ENCODE data around the gene WBP2.
"Not testable (repeated sequence)": the region's sequence is repeated elsewhere in the genome, so short reads cannot be mapped to it uniquely, and the experiment has no call there.

The WBP2 gene

DNA sequence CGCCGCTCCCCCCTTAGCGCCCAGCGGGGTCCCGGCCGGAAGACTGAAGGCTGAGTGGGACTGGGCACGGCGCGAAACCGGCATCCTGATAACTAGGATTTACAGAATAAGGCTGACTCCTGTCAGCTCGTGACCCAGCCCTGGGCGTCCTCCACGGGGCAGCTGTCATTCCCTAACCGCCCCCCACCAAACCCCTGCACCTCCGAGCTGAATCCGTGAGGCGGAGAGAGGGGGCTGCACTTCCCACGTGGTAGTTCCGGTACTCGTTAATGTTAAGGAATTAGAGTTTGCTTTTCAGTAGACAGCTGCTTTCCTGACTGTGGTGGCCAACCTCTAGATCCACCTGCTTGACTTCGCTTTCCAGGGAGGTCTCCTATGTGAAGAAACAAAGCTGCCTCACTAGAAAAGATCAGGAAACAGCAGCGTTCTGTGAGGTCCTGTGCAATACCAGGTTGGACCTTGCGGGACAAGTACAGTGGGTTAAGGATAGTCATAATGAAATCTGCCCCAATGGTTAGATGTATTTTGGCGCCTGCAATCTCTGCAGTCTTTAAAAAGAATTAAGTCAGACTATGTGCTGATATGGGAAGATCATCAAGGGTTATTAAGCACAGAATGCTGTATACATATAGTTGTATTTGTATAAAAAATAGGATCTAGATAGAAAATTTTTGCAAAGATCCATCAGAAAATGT is 1.1 kb upstream of the WBP2 start:
- DNase-seq (ENCODE audit: low read depth) = no peak
- peak overlapping the region; percentile 92 for H3K4me3 ChIP-seq (ENCODE audit: control insufficient read depth, low read depth, low read length)
- TF ChIP-seq, protein P1, sequence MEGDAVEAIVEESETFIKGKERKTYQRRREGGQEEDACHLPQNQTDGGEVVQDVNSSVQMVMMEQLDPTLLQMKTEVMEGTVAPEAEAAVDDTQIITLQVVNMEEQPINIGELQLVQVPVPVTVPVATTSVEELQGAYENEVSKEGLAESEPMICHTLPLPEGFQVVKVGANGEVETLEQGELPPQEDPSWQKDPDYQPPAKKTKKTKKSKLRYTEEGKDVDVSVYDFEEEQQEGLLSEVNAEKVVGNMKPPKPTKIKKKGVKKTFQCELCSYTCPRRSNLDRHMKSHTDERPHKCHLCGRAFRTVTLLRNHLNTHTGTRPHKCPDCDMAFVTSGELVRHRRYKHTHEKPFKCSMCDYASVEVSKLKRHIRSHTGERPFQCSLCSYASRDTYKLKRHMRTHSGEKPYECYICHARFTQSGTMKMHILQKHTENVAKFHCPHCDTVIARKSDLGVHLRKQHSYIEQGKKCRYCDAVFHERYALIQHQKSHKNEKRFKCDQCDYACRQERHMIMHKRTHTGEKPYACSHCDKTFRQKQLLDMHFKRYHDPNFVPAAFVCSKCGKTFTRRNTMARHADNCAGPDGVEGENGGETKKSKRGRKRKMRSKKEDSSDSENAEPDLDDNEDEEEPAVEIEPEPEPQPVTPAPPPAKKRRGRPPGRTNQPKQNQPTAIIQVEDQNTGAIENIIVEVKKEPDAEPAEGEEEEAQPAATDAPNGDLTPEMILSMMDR (conservative IDR thresholded peaks at IDR 0.05; ENCODE audit: control insufficient read depth, insufficient read depth, low read depth, low read length) = no peak

DNA sequence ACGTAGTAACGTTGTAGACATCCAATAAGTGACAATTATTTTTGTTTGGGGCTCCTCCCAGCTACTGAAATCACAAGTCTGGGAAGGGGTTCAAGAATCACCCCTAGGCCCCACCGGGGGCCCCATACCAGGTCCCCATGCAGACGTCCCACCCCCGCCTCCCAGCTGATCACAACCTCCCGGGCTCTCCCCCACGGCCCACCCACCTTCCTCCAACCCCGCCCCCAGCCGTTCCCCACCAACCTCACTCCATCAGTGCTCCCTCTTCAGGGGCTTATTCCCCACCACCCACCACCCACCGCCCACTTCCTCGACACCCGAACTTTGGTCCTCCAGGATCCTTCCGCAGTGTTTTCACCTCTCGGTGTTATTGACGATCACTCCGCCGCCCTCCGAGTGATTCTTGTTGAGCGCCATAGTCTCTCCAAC is 240 bp downstream of the WBP2 start:
- TF ChIP-seq, protein P1 (conservative IDR thresholded peaks at IDR 0.05; ENCODE audit: control insufficient read depth, insufficient read depth, low read depth, low read length) = no peak
- peak overlapping the region; percentile 92 for H3K4me3 ChIP-seq (ENCODE audit: control insufficient read depth, low read depth, low read length)
- DNase-seq (ENCODE audit: low read depth) = no peak

- peak; percentile 73 for DNase-seq (ENCODE audit: low read depth)
- peak overlapping the region; percentile 92 for H3K4me3 ChIP-seq (ENCODE audit: control insufficient read depth, low read depth, low read length)
- TF ChIP-seq, protein P1 (conservative IDR thresholded peaks at IDR 0.05; ENCODE audit: control insufficient read depth, insufficient read depth, low read depth, low read length) = no peak
Measured at GRCh38 chr17:75854101-75854748, 910 bp downstream of the WBP2 start.

- TF ChIP-seq, protein P1 (conservative IDR thresholded peaks at IDR 0.05; ENCODE audit: control insufficient read depth, insufficient read depth, low read depth, low read length) = no peak
- no peak overlapping the region for H3K4me3 ChIP-seq (ENCODE audit: control insufficient read depth, low read depth, low read length)
- DNase-seq (ENCODE audit: low read depth) = peak; percentile 63
Measured at GRCh38 chr17:75853433-75853832, 1.7 kb downstream of the WBP2 start.

- H3K4me3 ChIP-seq (ENCODE audit: control insufficient read depth, low read depth, low read length); DNase-seq (ENCODE audit: low read depth): not testable (repeated sequence)
Measured at GRCh38 chr17:75851693-75851991, 3.5 kb downstream of the WBP2 start.

GRCh38 chr17:75850928-75851692 is 4.0 kb downstream of the WBP2 start:
- DNase-seq (ENCODE audit: low read depth) = no peak

More at GRCh38 chr17:75850928-75851692, 4.0 kb downstream of the WBP2 start:
- no peak overlapping the region for H3K4me3 ChIP-seq (ENCODE audit: control insufficient read depth, low read depth, low read length)
- TF ChIP-seq, protein P1 (conservative IDR thresholded peaks at IDR 0.05; ENCODE audit: control insufficient read depth, insufficient read depth, low read depth, low read length) = no peak
